ENCODE measurements around the gene CD300LB. TPM values are rescaled to one million over a fixed set of nuclear protein-coding genes. Genes with fewer than 3 reads are reported as not detected.

The CD300LB gene
- polyA plus RNA-seq, 1 donor (not counting 4 experiments of a cell fraction or from before 2014, with no cell fraction given), result not detected

DNA sequence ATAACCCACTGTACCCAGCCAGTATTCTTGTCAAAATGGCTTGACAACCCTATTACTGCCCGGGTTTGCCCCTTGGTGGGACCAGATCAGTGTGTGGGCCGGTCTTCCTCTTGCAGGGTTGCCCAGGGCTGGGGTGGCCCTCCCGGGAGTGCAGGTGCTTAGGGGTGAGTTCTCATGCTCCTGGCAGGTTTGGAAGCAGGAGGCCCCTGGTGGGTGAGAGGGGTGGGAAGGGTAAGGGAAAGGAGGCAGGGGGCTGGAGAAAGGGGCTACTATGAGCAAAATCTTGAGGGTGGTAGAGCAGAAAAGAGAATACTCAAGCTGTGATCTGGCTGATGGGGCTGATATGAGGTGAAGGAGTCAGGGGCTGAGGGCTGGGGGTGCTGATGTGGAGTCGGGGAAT lies 58.4 kb downstream of the CD300LB start:
- Histone ChIP-seq H2AFZ (ENCODE audit: control insufficient read depth, low read length) (no peak overlapping the region), H3K9me3 (ENCODE audit: control insufficient read depth, low read depth, low read length) (no peaks in the 10 kb centered on the region), H3K4me3 (ENCODE audit: control insufficient read depth in 2 of 3, extremely low read depth in 1 of 3, insufficient read depth in 2 of 3, low read depth in 1 of 3, low read length in 3 of 3) (no peak overlapping the region), H3K4me2 (ENCODE audit: control insufficient read depth, extremely low read depth, insufficient read depth, low read depth, low read length) (no peak overlapping the region), H3K27me3 (ENCODE audit: control insufficient read depth, extremely low read depth, insufficient read depth, low read length) (peaks cover 2% of the 10 kb centered on the region), H3K36me3 (ENCODE audit: control insufficient read depth in 2 of 2, extremely low read depth in 1 of 2, insufficient read depth in 2 of 2, low read length in 2 of 2) (no peaks in the 10 kb centered on the region), H3K79me2 (ENCODE audit: control insufficient read depth, insufficient read depth, low read length) (no peaks in the 10 kb centered on the region), H3K4me1 (ENCODE audit: control insufficient read depth, extremely low read depth, insufficient read depth, low read length) (no peaks in the 10 kb centered on the region), H3K27ac (ENCODE audit: control insufficient read depth, insufficient read depth, low read length) (no peak overlapping the region), H3K9me1 (ENCODE audit: control insufficient read depth, extremely low read depth, insufficient read depth, low read length) (no peaks in the 10 kb centered on the region), H4K20me1 (ENCODE audit: control insufficient read depth, extremely low read depth, insufficient read depth, low read length) (no peaks in the 10 kb centered on the region), H3K9ac (ENCODE audit: control insufficient read depth, extremely low read depth, insufficient read depth, low read length) (no peak overlapping the region)
- DNase-seq (ENCODE audit: low read depth, low spot score), result no peak
- FAIRE-seq, result no peak
- TF ChIP-seq, protein P1, sequence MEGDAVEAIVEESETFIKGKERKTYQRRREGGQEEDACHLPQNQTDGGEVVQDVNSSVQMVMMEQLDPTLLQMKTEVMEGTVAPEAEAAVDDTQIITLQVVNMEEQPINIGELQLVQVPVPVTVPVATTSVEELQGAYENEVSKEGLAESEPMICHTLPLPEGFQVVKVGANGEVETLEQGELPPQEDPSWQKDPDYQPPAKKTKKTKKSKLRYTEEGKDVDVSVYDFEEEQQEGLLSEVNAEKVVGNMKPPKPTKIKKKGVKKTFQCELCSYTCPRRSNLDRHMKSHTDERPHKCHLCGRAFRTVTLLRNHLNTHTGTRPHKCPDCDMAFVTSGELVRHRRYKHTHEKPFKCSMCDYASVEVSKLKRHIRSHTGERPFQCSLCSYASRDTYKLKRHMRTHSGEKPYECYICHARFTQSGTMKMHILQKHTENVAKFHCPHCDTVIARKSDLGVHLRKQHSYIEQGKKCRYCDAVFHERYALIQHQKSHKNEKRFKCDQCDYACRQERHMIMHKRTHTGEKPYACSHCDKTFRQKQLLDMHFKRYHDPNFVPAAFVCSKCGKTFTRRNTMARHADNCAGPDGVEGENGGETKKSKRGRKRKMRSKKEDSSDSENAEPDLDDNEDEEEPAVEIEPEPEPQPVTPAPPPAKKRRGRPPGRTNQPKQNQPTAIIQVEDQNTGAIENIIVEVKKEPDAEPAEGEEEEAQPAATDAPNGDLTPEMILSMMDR (optimal IDR thresholded peaks at IDR 0.05 in 1 of 3, IDR thresholded peaks at IDR 0.05 in 1 of 3, conservative IDR thresholded peaks at IDR 0.05 in 1 of 3; ENCODE audit: extremely low read depth in 1 of 3, insufficient read depth in 2 of 3, low read length in 3 of 3), result no peak
- TF ChIP-seq EZH2 (IDR thresholded peaks at IDR 0.05; ENCODE audit: low read length), result no peak
- dilution Hi-C loops (cut with MboI; ENCODE audit: extremely low pct_ligation_motif_present, low sequenced_read_pairs), result no loop called here

DNA sequence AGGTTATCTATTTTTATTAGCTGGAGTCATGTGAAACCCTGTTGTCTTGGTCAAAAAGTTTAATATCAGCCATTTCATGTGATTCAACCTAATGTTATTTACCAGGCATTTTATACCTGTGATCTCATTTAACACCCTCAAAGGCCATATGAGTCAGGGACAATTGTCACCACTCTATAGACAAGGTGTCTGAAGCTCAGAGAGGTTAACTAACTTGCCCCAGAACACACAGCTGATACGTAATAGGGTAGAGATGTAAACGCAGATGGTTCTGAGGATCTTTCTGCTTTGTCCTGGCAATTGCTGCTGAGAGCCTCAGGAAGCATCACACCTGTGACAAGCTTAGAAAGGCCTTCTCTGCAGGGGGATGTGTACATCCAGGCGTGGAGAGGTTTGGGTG lies 59.9 kb downstream of the CD300LB start:
- no peaks in the 10 kb centered on the region for H3K9me1 ChIP-seq (ENCODE audit: control insufficient read depth, extremely low read depth, insufficient read depth, low read length)
- no peak overlapping the region for H3K27ac ChIP-seq (ENCODE audit: control insufficient read depth, insufficient read depth, low read length)
- no peaks in the 10 kb centered on the region for H3K79me2 ChIP-seq (ENCODE audit: control insufficient read depth, insufficient read depth, low read length)
- H3K27me3 ChIP-seq (ENCODE audit: control insufficient read depth, extremely low read depth, insufficient read depth, low read length), result peaks cover 6% of the 10 kb centered on the region
- TF ChIP-seq EZH2 (IDR thresholded peaks at IDR 0.05; ENCODE audit: low read length), result no peak
- TF ChIP-seq, protein P1 (optimal IDR thresholded peaks at IDR 0.05 in 1 of 3, IDR thresholded peaks at IDR 0.05 in 1 of 3, conservative IDR thresholded peaks at IDR 0.05 in 1 of 3; ENCODE audit: extremely low read depth in 1 of 3, insufficient read depth in 2 of 3, low read length in 3 of 3), result no peak
- no peaks in the 10 kb centered on the region for H3K9me3 ChIP-seq (ENCODE audit: control insufficient read depth, low read depth, low read length)
- no peaks in the 10 kb centered on the region for H3K4me1 ChIP-seq (ENCODE audit: control insufficient read depth, extremely low read depth, insufficient read depth, low read length)
- no peak overlapping the region for H2AFZ ChIP-seq (ENCODE audit: control insufficient read depth, low read length)
- DNase-seq (ENCODE audit: low read depth, low spot score) (no peak), FAIRE-seq (no peak)
- H3K9ac ChIP-seq (ENCODE audit: control insufficient read depth, extremely low read depth, insufficient read depth, low read length), result no peak overlapping the region
- no peaks in the 10 kb centered on the region for H4K20me1 ChIP-seq (ENCODE audit: control insufficient read depth, extremely low read depth, insufficient read depth, low read length)
- no peak overlapping the region for H3K4me2 ChIP-seq (ENCODE audit: control insufficient read depth, extremely low read depth, insufficient read depth, low read depth, low read length)
- H3K36me3 ChIP-seq (ENCODE audit: control insufficient read depth in 2 of 2, extremely low read depth in 1 of 2, insufficient read depth in 2 of 2, low read length in 2 of 2), result no peaks in the 10 kb centered on the region
- H3K4me3 ChIP-seq (ENCODE audit: control insufficient read depth in 2 of 3, extremely low read depth in 1 of 3, insufficient read depth in 2 of 3, low read depth in 1 of 3, low read length in 3 of 3), result no peak overlapping the region
- dilution Hi-C loops (cut with MboI; ENCODE audit: extremely low pct_ligation_motif_present, low sequenced_read_pairs), result no loop called here

Other genes with a start within 250 kb of the CD300LB start
- not detected in 3 replicates for gene KIF19, start 205.2 kb downstream of the CD300LB start, polyA plus RNA-seq
- not detected in 3 replicates for gene BTBD17, start 169.6 kb downstream of the CD300LB start, polyA plus RNA-seq
- gene GPR142, start 164.0 kb downstream of the CD300LB start, polyA plus RNA-seq, result not detected in 3 replicates
- 14.2 to 41.2 TPM (median 24.2 TPM) in 3 replicates for gene GPRC5C, start 99.4 kb downstream of the CD300LB start, polyA plus RNA-seq
- gene CD300A, start 64.8 kb downstream of the CD300LB start, polyA plus RNA-seq, result 0.07 to 0.10 TPM in 2 of 3 replicates, not detected in the other
- not detected in 3 replicates for gene CD300C, start 14.6 kb upstream of the CD300LB start, polyA plus RNA-seq
- gene CD300H, start 36.0 kb upstream of the CD300LB start, polyA plus RNA-seq, result not detected in 3 replicates
- not detected in 3 replicates for gene CD300LD, start 60.8 kb upstream of the CD300LB start, polyA plus RNA-seq
- not detected in 3 replicates for gene CD300E, start 92.3 kb upstream of the CD300LB start, polyA plus RNA-seq
- gene CD300LF, start 181.4 kb upstream of the CD300LB start, polyA plus RNA-seq, result not detected in 3 replicates
- 0.03 to 0.09 TPM (median 0.05 TPM) in 3 replicates for gene RAB37, start 205.8 kb upstream of the CD300LB start, polyA plus RNA-seq
- 30.6 to 48.8 TPM (median 45.6 TPM) in 3 replicates for gene NHERF1, start 217.2 kb upstream of the CD300LB start, polyA plus RNA-seq
- gene NAT9, start 244.9 kb upstream of the CD300LB start, polyA plus RNA-seq, result 34.6 to 49.8 TPM (median 36.9 TPM) in 3 replicates

Measured in keratinocyte (primary cell).